ENCODE data around the gene STOML1.
A peak's percentile ranks its signal among the peaks of the same experiment; 100 is the strongest.
"Not testable (repeated sequence)": the region's sequence is repeated elsewhere in the genome, so short reads cannot be mapped to it uniquely, and the experiment has no call there.

STOML1 gene

GRCh38 chr15:73965094-73965757 lies 26.9 kb downstream of the STOML1 start:
- no peak for DNase-seq (ENCODE audit: low spot score)
- no peak for FAIRE-seq

- FAIRE-seq = no peak
- DNase-seq (ENCODE audit: low spot score) = peak; percentile 63
Measured at GRCh38 chr15:73964736-73965093, 27.4 kb downstream of the STOML1 start.

DNA sequence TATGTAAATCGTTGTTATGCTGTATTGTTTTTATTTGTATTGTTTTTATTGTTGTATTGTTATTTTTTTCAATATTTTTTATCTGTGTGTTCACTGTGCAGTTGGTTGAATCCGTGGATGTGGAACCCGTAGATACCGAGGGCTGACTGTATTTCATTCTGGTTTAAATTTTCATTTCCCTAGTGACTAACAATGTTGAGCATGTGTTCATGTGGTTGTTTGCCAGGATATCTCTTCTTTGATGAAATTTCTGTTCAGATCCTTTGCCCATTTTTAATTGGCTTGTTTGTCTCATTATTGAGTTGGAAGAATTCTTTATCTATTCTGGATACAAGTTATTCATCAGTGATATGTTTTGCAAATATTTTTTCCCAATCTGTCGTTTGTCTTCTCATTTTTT lies 29.7 kb downstream of the STOML1 start:
- FAIRE-seq (no peak), DNase-seq (ENCODE audit: low spot score) (no peak)

DNA sequence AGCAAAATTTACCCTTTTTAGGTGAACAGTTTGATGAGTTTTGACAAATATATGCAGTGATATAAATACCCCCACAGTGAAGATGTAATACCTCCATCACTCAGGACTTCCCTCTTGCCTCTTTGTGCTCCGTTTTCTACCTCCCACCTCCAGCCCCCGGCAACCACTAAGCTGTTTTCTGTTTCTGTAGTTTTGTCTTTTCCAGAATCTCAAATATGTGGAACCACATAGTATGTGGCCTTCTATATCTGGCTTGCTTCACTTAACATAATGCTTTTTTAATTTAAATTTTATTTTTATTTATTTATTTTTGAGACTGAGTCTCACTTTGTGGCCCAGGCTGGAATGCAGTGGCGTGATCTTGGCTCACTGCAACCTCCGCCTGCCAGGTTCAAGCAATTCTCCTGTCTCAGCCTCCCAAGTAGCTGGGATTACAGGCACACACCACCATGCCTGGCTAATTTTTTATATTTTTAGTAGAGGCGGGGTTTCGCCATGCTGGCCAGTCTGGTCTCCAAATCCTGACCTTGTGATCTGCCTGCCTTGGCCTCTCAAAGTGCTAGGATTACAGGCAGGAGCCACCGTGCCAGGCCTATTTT lies 31.5 kb downstream of the STOML1 start:
- FAIRE-seq; DNase-seq (ENCODE audit: low spot score): not testable (repeated sequence)

GRCh38 chr15:73959801-73960200 lies 32.3 kb downstream of the STOML1 start:
- DNase-seq (ENCODE audit: low spot score) = no peak
- no peak for FAIRE-seq

- FAIRE-seq (no peak), DNase-seq (ENCODE audit: low spot score) (peak; percentile 37)
Measured at GRCh38 chr15:73959012-73959581, 33.0 kb downstream of the STOML1 start.

GRCh38 chr15:73957785-73958184 lies 34.3 kb downstream of the STOML1 start:
- DNase-seq (ENCODE audit: low spot score) (no peak), FAIRE-seq (no peak)

DNA sequence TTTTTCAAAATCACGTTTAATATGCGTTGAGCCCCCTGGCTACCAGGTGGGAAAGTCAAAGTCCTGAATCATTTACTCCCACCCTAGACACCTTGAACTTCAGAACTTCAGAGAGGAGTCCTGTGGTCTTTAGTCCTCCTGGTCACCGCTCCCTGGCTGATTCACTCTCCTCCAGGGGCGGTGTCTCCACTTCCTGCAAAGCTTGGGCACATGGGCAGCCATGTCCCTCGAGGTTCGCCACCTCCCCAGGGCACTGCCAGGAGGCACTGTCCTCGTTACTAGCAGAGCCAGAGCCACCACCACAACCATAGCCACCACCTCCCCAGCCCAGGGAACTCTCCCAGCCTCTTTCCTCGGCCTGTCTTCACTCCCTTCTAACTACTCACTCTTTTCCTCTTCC lies 34.8 kb downstream of the STOML1 start:
- peak; percentile 42 for DNase-seq (ENCODE audit: low spot score)

DNA sequence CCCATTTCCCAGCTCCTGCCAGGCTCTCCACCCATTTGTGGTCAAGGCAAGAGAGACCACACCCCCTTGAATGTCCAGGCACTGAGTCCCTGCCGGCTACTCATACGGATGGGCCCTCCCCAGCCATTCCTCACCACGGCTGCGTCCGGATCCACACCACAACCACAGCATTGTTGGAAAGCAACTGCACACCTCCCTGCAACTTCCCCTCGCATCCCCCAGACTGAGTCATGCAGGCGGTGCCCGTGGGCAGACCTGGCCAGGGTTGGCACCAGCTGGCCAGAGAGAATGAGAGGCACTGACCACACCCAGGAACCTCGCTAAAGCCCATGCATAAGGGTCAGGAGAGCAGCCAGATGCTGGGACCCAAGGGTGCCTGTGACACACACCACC lies 35.4 kb downstream of the STOML1 start:
- peak; percentile 96 for DNase-seq (ENCODE audit: low spot score)
- peak; percentile 94 for FAIRE-seq

More for the DNA sequence above, 34.8 kb downstream of the STOML1 start:
- no peak for FAIRE-seq

DNA sequence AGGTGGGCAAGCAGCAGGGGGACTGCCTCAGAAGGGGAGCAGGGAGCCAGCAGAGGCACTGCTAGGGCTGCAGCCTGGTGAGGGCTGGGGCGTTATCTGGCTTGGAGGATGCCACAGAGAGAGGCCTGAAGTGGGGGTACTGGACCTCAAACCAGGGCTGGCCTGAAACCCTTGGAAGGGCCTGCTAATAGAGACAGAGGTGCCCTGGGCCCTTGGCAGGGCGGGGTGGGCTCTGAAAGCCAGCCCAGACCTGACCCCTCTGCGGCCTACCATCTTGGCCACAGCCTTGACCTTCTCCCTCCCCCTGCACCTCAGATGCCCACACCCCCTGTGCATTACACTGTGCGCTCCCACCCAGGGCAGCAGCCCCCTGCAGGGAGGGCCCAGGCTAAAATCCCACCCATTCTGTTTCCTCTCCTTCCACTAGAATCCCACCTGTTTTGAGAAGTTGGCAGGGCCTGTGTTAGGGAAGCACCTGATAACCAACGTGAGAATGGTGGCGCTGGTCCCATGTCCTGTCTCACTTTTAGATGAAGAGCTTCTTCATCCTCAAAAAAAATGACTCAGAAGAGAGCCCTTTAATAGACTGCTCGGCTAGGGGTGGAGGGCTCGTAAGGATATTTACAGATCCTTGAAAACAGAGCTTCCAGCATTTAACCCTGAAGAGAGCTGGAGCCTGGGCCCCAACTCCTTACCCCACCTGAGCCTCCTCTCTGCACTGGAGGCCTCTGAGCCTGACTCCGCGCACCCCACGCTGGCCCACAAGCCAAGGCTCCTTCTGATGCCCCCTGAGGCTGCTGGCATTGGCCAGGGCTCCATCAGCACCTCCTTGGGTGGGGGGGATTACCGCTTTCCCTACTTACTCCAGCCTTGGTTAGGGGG lies 36.0 kb downstream of the STOML1 start:
- FAIRE-seq (no peak), DNase-seq (ENCODE audit: low spot score) (no peak)

DNA sequence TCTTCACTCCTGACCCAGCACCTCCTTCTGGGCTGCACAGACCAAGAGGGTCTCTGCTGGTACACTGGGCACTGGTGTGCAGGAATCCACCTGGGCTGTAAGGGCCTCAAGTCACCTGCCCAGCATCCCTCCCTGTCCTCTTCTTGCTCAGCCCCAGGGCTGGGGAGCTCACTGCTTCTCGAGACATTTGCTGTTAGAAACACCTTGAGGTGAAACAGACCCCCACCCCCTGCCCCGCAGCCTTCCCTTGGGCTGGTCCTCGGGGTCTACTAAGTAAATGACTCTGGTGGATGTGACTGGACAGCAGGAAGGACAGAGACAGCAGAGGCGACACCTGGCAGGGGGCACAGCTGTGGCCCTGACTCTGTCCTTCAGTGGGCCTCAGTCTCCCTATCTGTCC lies 36.8 kb downstream of the STOML1 start:
- no peak for FAIRE-seq
- no peak for DNase-seq (ENCODE audit: low spot score)

GRCh38 chr15:73954188-73955145 lies 37.6 kb downstream of the STOML1 start:
- FAIRE-seq (no peak), DNase-seq (ENCODE audit: low spot score) (no peak)

GRCh38 chr15:73952913-73953750 lies 39.0 kb downstream of the STOML1 start:
- FAIRE-seq = no peak
- no peak for DNase-seq (ENCODE audit: low spot score)

DNA sequence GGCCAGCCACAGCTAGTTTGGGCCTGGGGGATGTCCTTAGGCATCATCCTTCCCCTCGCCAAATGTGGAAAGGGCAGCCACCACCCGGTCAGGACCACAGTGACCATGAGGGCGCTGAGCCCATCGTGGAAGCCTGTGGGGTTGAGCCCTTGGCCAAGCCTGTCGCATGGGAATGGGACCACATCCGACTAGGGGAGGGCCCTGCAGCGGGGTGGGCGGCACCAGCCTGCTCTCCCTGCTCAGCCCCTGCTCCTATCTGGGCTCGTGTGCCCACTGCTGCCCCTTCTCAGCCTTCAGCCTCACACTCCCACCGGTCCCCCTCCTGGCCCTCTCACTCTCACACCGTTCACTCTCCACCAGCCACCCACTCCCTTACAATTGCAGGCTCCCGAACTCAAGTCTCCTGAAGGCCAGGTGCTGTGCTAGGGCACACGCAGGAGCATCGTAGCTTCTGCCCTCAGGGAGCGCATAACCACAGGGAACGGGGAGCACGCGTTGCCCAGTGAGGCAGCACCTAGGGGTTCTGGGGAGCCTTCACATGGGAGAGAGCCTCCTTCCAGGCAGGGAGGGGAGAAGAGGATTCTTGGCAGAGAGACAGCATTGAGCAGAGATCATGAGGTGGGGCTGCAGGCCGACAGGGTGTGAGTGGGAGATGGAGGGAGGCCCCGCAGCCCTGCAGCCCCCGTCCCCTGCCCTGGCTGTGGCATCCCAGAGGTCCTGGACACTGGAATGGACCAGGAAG lies 39.8 kb downstream of the STOML1 start:
- FAIRE-seq (no peak), DNase-seq (ENCODE audit: low spot score) (no peak)

DNA sequence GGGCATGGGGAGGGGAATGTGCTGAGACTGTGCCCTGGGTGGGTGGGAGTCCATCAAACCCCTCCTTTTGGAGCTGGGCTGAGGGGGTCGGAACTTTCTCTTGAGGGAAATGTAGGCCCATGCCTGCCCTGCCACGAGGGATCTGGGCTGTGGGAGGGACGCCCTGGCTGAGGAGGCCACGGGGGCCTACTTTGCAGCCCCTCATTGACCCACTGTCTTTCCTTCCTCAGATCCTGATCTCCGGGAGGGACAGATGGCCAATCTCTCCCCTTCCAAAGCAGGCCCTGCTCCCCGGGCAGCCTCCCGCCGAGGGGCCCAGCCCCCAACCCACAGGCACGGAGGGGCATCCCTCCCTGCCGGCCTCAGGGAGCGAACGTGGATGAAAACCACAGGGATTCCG lies 40.5 kb downstream of the STOML1 start:
- no peak for DNase-seq (ENCODE audit: low spot score)
- no peak for FAIRE-seq

- peak; percentile 86 for DNase-seq (ENCODE audit: low spot score)
- peak; percentile 83 for FAIRE-seq
Measured at GRCh38 chr15:73950831-73951561, 41.1 kb downstream of the STOML1 start.

DNA sequence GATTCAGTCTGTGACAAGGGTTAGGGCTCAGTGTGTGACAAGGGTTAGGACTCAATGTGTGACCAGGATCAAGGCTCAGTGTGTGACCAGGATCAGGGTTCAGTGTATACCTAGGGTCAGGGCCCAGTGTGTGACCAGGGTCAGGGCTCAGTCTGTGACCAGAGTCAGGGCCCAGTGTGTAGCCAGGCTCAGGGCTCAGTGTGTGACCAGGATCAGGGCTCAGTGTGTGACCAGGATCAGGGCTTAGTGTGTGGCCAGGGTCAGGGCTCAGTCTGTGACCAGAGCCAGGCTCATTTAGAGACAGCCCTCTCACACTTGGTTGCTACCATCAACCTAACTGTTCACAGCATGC lies 41.6 kb downstream of the STOML1 start:
- FAIRE-seq = no peak
- no peak for DNase-seq (ENCODE audit: low spot score)

DNA sequence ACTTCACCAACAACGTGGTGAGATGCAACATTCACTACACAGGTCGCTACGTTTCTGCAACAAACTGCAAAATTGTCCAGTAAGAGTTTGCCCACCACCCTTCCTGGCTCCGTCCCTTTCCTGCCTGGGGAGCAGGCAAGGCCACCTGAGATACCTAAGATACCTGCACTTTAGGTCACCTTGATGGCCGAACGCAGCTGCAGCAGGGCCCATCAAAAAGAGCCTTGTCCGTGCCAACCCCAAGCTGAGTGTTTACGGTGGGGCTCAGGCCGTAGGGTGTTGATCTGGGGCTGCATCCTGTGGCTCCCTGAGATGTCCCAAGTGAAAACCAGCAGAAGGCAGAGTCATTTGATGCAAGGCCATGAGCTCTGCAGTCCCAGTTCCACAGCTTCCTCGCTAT lies 42.6 kb downstream of the STOML1 start:
- FAIRE-seq = no peak
- DNase-seq (ENCODE audit: low spot score) = no peak

- no peak for FAIRE-seq
- no peak for DNase-seq (ENCODE audit: low spot score)
Measured at GRCh38 chr15:73948982-73949381, 43.1 kb downstream of the STOML1 start.
